Panc1 (cell line): ENCODE data around the gene ARHGEF17.

Experiments used
- CTCF ChIP-seq: fragments of 450-650 bp; IDR thresholded peaks from 2 replicates; pipeline ENCODE4 v1.5.1; 2017; ENCODE audit warnings: mild to moderate bottlenecking
- POLR2AphosphoS5 ChIP-seq: IDR thresholded peaks from 2 replicates; pipeline ENCODE4 v1.6.1; 2012; ENCODE audit warnings: mild to moderate bottlenecking, low read depth, low read length, moderate library complexity
- TCF7L2 ChIP-seq: IDR thresholded peaks from 2 replicates; pipeline ENCODE4 v1.6.1; 2011; ENCODE audit warnings: mild to moderate bottlenecking, low read depth, low read length, inconsistent platforms

- TF ChIP-seq CTCF: no peak
- TF ChIP-seq POLR2AphosphoS5: no peak
- no peak for TF ChIP-seq TCF7L2
Observed at GRCh38 chr11:73349633-73350032, 41.6 kb downstream of the ARHGEF17 start.
